Kidney (tissue), 14 donors: ENCODE data around the gene EMP2. TPM values are rescaled to one million over a fixed set of nuclear protein-coding genes. Genes with fewer than 3 reads are reported as not detected.

Experiments
- DNase-seq, 5 donors: peaks; one replicate each; pipeline ENCODE4 v3.0.0-alpha.2; 2013 to 2020
- FAIRE-seq: peaks from 2 replicates; lab custom pipeline; 2012; peaks lifted over from hg19 to GRCh38; lab: Jason Lieb, UNC
- H3K27ac ChIP-seq, 2 donors: one replicate each; pipeline ENCODE4 v1.7.0; 2013; ENCODE audit warnings: low read depth in 2 of 2, low read length in 2 of 2, inconsistent platforms in 1 of 2
- H3K27me3 ChIP-seq: one replicate; pipeline ENCODE4 v1.7.1; 2013; ENCODE audit warnings: low read length, inconsistent platforms; ENCODE audit not compliant: control insufficient read depth, insufficient read depth
- H3K36me3 ChIP-seq, 3 donors: one replicate each; pipeline versions ENCODE4 v1.7.0 to v1.7.1; 2013; ENCODE audit warnings: low read length in 3 of 3, control low read depth in 1 of 3, inconsistent platforms in 1 of 3; ENCODE audit not compliant: insufficient read depth in 3 of 3, control insufficient read depth in 2 of 3
- H3K4me1 ChIP-seq, 3 donors: one replicate each; pipeline versions ENCODE4 v1.7.0 to v1.7.1; 2013; ENCODE audit warnings: low read length in 3 of 3, inconsistent platforms in 1 of 3, low read depth in 1 of 3; ENCODE audit not compliant: control insufficient read depth in 2 of 3, insufficient read depth in 2 of 3
- H3K4me3 ChIP-seq, 3 donors: one replicate each; pipeline versions ENCODE4 v1.7.0 to v1.8.1; 2013; ENCODE audit warnings: low read length in 3 of 3, control low read depth in 1 of 3, inconsistent platforms in 1 of 3
- H3K9ac ChIP-seq, 3 donors: one replicate each; pipeline versions ENCODE4 v1.7.0 to v1.7.1; 2013; ENCODE audit warnings: low read length in 3 of 3, control low read depth in 1 of 3, inconsistent platforms in 1 of 3
- H3K9me3 ChIP-seq, 3 donors: one replicate each; pipeline versions ENCODE4 v1.7.0 to v1.7.1; 2013; ENCODE audit warnings: low read length in 3 of 3, control low read depth in 1 of 3, inconsistent platforms in 1 of 3; ENCODE audit not compliant: control insufficient read depth in 2 of 3, insufficient read depth in 1 of 3
- intact Hi-C: fragments of 100-400 bp; cut with DNase I; formaldehyde crosslinking; loops from one replicate; pipeline ENCODE4 v1.11.1; 2022
- polyA plus RNA-seq: library from polyadenylated mRNA; stranded (reverse); fragments of 350-450 nt; fragmentation: Illumina TruSeq; extraction: RNeasy Lipid Tissue Mini Kit (QIAGEN cat#74804); gene quantifications from one replicate; pipeline ENCODE4 v1.2.3, GENCODE V29; 2014; ENCODE audit warnings: low read depth, low replicate concordance; ENCODE audit not compliant: insufficient read depth
- total RNA-seq: library from RNA; stranded (reverse); fragmentation: NEBNext Ultra II Directional; extraction: Animal tissue kit (Norgen Biotek cat#: 25700); gene quantifications from one replicate; pipeline ENCODE4 v1.2.1, GENCODE V29; 2021
- TF ChIP-seq, protein P1 (sequence below): IDR thresholded peaks from 3 replicates; pipeline ENCODE4 v1.5.1; 2012; ENCODE audit warnings: mild to moderate bottlenecking, moderate library complexity, borderline replicate concordance; ENCODE audit not compliant: insufficient read depth; ENCODE audit errors: extremely low read depth
- donor health status: control.
- donor health status: control.
- donor health status: control.
- donor health status: control.
- donor health status: control.
- donor health status: DM: yes; HTN: yes; CAD: no.
- donor health status: Normal renal cell carcinoma (clear cell type).

The EMP2 gene
- total and polyA plus RNA-seq, 2 donors from 2014 or later = 14.5 to 25.8 TPM

DNA sequence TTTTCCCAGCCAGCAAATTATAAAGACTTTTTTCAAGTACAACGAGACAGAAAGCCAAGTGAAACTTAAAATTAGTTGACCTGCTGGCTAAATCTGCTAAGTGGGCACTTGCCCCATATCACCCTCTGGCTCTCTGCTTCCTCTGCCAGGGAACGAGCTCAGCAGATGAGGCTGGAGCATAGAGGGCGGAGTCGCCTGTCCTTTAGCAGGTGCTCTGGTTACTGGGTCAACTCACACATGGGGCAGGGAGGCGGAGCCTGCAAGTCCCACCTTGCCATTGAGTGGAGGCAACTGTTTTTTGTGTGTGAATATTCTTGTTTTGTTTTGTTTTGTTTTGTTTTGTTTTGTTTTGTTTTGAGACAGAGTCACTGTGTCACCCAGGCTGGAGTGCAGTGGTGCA lies 62.5 kb downstream of the EMP2 start:
- TF ChIP-seq, protein P1, sequence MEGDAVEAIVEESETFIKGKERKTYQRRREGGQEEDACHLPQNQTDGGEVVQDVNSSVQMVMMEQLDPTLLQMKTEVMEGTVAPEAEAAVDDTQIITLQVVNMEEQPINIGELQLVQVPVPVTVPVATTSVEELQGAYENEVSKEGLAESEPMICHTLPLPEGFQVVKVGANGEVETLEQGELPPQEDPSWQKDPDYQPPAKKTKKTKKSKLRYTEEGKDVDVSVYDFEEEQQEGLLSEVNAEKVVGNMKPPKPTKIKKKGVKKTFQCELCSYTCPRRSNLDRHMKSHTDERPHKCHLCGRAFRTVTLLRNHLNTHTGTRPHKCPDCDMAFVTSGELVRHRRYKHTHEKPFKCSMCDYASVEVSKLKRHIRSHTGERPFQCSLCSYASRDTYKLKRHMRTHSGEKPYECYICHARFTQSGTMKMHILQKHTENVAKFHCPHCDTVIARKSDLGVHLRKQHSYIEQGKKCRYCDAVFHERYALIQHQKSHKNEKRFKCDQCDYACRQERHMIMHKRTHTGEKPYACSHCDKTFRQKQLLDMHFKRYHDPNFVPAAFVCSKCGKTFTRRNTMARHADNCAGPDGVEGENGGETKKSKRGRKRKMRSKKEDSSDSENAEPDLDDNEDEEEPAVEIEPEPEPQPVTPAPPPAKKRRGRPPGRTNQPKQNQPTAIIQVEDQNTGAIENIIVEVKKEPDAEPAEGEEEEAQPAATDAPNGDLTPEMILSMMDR = no peak
- intact Hi-C loops = no loop called here
- H3K9ac ChIP-seq = no peak overlapping the region
- DNase-seq (no peak), FAIRE-seq (no peak)
- peaks cover 0 to 2% (median 0%) of the 10 kb centered on the region in 3 donors for H3K4me1 ChIP-seq
- no peak overlapping the region for H3K27ac ChIP-seq
- no peaks in the 10 kb centered on the region for H3K9me3 ChIP-seq
- no peaks in the 10 kb centered on the region for H3K27me3 ChIP-seq
- H3K4me3 ChIP-seq = no peak overlapping the region
- H3K36me3 ChIP-seq = no peaks in the 10 kb centered on the region

DNA sequence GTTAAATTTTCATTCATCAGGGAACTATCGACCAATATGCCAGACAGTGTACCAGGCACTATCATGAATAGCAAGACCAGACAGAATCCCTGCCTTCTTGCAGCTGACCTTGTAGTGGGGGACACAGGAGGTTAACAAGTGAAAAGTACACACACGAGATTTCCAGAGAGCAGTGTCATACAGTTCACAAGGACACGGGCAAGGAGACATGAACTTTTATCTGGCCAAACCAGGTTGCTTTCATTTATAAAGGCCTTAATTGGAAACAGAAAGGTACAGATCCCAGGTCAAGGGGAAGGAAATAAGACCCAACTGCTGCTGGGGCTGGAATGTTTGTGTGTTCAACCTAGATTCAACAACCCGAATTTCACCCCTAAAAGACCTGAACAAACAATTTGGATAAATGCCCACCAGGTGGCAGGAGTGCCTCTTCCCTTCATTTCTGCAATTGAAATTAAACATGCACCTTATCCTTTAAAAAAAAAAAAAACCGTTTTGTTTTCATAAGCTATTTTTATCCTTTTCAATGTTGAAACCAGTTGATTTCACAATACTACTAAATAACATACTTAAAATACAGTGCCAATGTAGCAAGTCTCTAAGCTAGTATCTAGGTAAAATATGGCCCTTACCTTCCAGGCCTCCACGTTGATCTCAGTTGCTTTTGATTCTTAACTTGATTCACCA lies 65.9 kb downstream of the EMP2 start:
- peak in 3 of 5 donors; percentile 62 to 81 (median 76) for DNase-seq
- Histone ChIP-seq H3K4me3 (no peak overlapping the region), H3K4me1 (peaks cover 0 to 2% (median 0%) of the 10 kb centered on the region in 3 donors), H3K9ac (peak overlapping the region in 1 of 3 donors; percentile 31), H3K9me3 (no peaks in the 10 kb centered on the region), H3K27me3 (no peaks in the 10 kb centered on the region), H3K27ac (peak overlapping the region in 1 of 2 donors; percentile 17), H3K36me3 (no peaks in the 10 kb centered on the region)
- intact Hi-C loops = loop anchor here (5.0 kb wide), 1 partner anchor 223 kb away; no protein-coding TSS in a partner anchor
- TF ChIP-seq, protein P1 = peak; percentile 51
- peak; percentile 45 for FAIRE-seq

DNA sequence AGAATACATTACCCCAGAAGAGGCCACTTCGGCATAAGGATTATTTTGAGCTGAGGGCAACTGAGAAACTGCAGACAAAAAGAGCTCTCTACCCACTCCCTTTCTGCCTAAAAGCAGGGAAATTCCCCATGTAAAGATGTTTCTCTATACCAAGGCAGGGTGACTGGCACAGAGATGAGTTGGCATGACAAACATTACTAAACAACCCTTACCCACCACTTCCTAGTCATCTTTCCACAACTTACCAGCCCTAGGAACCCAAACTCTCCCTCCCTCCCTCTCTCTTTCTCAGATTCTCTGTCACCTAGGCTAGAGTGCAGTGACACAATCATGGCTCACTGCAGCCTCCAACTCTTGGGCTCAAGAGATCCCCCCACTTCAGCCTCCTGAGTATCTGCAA lies 68.6 kb downstream of the EMP2 start:
- Histone ChIP-seq H3K27me3 (no peaks in the 10 kb centered on the region), H3K36me3 (no peaks in the 10 kb centered on the region), H3K4me3 (no peak overlapping the region), H3K27ac (no peak overlapping the region), H3K4me1 (peaks cover 0 to 2% (median 0%) of the 10 kb centered on the region in 3 donors), H3K9ac (no peak overlapping the region), H3K9me3 (no peaks in the 10 kb centered on the region)
- intact Hi-C loops = loop anchor here (5.0 kb wide), 1 partner anchor 225 kb away; no protein-coding TSS in a partner anchor
- DNase-seq (no peak), FAIRE-seq (no peak)
- TF ChIP-seq, protein P1 = no peak
